ENCODE results near the gene CELF4. TPM values are rescaled to one million over a fixed set of nuclear protein-coding genes. Genes with fewer than 3 reads are reported as not detected.

Gene CELF4
- total RNA-seq, 1 donor from 2014 or later, result 0.22 TPM

DNA sequence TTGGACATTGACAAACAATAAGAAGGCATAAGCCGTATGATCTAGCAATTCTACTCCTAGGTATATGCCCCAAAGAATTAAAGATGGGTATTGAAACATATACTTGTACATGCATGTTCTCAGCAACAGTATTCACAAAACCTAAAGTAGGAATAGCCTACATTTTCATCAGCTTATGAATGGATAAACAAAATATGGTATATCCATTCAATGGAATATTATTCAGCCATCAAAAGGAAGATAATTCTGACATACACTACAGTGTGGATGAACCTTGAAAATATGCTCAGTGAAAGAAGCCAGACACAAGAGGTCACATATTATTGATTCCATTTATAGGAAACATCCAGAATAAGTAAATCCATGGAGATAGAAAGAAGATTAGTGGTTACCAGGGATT, 56.0 kb downstream of the CELF4 start:
- Mint-ChIP-seq H3K27me3 (ENCODE audit: low read depth) (peaks cover 32% of the 10 kb centered on the region), H3K36me3 (ENCODE audit: low read depth) (peaks cover 2% of the 10 kb centered on the region)
- TF ChIP-seq, protein P1, sequence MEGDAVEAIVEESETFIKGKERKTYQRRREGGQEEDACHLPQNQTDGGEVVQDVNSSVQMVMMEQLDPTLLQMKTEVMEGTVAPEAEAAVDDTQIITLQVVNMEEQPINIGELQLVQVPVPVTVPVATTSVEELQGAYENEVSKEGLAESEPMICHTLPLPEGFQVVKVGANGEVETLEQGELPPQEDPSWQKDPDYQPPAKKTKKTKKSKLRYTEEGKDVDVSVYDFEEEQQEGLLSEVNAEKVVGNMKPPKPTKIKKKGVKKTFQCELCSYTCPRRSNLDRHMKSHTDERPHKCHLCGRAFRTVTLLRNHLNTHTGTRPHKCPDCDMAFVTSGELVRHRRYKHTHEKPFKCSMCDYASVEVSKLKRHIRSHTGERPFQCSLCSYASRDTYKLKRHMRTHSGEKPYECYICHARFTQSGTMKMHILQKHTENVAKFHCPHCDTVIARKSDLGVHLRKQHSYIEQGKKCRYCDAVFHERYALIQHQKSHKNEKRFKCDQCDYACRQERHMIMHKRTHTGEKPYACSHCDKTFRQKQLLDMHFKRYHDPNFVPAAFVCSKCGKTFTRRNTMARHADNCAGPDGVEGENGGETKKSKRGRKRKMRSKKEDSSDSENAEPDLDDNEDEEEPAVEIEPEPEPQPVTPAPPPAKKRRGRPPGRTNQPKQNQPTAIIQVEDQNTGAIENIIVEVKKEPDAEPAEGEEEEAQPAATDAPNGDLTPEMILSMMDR (IDR thresholded peaks at IDR 0.05), result no peak

DNA sequence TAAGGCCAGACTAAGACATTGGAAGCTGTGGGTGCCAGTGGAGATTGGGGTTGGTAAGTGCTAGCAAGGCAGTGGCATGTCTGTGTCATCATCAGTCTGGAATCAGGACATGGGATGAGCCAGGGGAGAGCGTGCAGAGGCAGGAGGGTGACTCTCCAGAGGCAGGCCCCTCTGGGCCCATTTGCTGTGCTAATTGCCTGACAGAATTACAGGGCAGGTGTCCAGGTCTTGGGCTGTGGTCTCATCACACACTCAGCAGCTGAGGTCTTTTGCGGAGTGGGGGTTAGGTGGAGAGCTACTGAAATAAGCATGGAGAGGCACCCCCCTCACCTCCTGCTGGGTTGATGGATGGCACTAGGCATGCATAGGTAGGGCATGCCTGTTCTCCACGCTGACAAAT, 57.4 kb downstream of the CELF4 start:
- DNase-seq (ENCODE audit: low spot score), result no peak
- Mint-ChIP-seq H3K27ac (ENCODE audit: unreplicated experiment) (no peak overlapping the region), H3K4me3 (ENCODE audit: unreplicated experiment) (no peak overlapping the region), H3K36me3 (ENCODE audit: low read depth) (peaks cover 2% of the 10 kb centered on the region), H3K9me3 (ENCODE audit: low read depth) (peaks cover 25% of the 10 kb centered on the region), H3K27me3 (ENCODE audit: low read depth) (peaks cover 21% of the 10 kb centered on the region), H3K4me1 (ENCODE audit: low read depth) (no peaks in the 10 kb centered on the region)
- TF ChIP-seq, protein P1 (IDR thresholded peaks at IDR 0.05), result no peak

More for the DNA sequence above, 56.0 kb downstream of the CELF4 start:
- peaks cover 25% of the 10 kb centered on the region for H3K9me3 Mint-ChIP-seq (ENCODE audit: low read depth)
- no peak overlapping the region for H3K27ac Mint-ChIP-seq (ENCODE audit: unreplicated experiment)
- no peak for DNase-seq (ENCODE audit: low spot score)
- no peak overlapping the region for H3K4me3 Mint-ChIP-seq (ENCODE audit: unreplicated experiment)
- no peaks in the 10 kb centered on the region for H3K4me1 Mint-ChIP-seq (ENCODE audit: low read depth)

DNA sequence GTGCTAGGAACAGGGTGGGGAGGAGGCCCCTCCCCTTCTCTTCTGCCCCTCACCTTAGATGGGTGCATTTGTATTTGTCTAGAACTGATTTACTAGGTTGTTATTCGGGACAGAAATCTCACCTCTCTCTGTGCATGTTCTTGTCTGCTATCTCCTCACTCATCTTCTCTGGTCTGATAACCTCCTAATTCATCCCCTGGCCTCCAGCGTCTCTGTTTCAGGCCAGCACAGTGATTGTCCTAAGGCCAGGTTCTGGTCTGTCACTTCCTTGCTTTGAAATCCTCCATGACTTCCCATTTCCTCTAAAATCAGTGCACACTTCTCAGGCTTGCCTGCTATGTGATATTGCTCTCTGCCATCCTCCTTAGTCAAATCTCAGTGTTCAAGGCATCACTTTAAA, 58.4 kb downstream of the CELF4 start:
- H3K27me3 Mint-ChIP-seq (ENCODE audit: low read depth), result peaks cover 20% of the 10 kb centered on the region
- TF ChIP-seq, protein P1 (IDR thresholded peaks at IDR 0.05), result no peak
- DNase-seq (ENCODE audit: low spot score), result no peak
- no peaks in the 10 kb centered on the region for H3K4me1 Mint-ChIP-seq (ENCODE audit: low read depth)
- H3K27ac Mint-ChIP-seq (ENCODE audit: unreplicated experiment), result no peak overlapping the region
- peaks cover 25% of the 10 kb centered on the region for H3K9me3 Mint-ChIP-seq (ENCODE audit: low read depth)
- no peak overlapping the region for H3K4me3 Mint-ChIP-seq (ENCODE audit: unreplicated experiment)
- no peaks in the 10 kb centered on the region for H3K36me3 Mint-ChIP-seq (ENCODE audit: low read depth)

DNA sequence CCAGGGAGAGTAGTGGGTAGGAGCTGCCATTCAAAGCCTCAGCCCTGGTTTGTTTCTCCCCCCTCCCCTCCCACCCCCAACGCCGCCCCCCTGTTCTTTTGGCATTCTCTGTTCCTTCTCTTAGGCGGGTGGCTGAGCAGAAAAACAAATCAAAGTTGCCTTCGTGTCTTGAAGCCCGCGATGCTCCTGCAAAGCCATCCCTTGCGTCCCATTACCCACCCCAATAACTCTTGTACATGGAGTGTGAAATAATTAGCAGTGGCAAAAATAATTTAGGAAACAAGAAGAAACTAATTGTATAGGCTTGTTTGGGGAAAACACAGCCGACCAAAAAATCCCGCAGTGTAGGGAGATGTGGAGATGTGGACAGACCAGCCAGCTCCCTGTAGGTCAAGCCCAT, 59.6 kb downstream of the CELF4 start:
- H3K27me3 Mint-ChIP-seq (ENCODE audit: low read depth), result peaks cover 23% of the 10 kb centered on the region
- no peak overlapping the region for H3K4me3 Mint-ChIP-seq (ENCODE audit: unreplicated experiment)
- TF ChIP-seq, protein P1 (IDR thresholded peaks at IDR 0.05), result no peak
- no peak overlapping the region for H3K27ac Mint-ChIP-seq (ENCODE audit: unreplicated experiment)
- DNase-seq (ENCODE audit: low spot score), result no peak
- H3K9me3 Mint-ChIP-seq (ENCODE audit: low read depth), result peaks cover 18% of the 10 kb centered on the region
- H3K36me3 Mint-ChIP-seq (ENCODE audit: low read depth), result no peaks in the 10 kb centered on the region
- no peaks in the 10 kb centered on the region for H3K4me1 Mint-ChIP-seq (ENCODE audit: low read depth)

DNA sequence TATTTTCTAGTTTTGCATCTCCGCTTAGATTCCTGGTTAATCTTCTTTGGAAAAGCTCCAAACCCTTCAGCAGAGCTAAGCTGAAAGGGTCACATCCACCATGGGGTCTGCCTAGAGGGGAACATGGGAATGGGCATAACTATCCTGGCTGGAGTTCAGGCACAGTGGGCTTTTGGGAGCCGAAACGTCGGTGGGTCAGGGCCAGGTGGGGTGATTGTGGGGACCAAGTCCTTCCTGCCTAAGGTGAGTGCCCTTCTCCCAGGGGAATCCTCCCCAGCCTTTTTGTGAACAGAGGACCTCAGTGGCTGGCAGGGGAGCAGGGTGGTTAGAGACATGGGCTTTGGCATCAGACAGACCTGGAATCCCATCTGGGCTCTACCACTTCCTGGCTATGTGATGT, 60.3 kb downstream of the CELF4 start:
- H3K4me1 Mint-ChIP-seq (ENCODE audit: low read depth), result no peaks in the 10 kb centered on the region
- no peak for DNase-seq (ENCODE audit: low spot score)
- TF ChIP-seq, protein P1 (IDR thresholded peaks at IDR 0.05), result no peak
- peaks cover 12% of the 10 kb centered on the region for H3K9me3 Mint-ChIP-seq (ENCODE audit: low read depth)
- H3K4me3 Mint-ChIP-seq (ENCODE audit: unreplicated experiment), result no peak overlapping the region
- no peak overlapping the region for H3K27ac Mint-ChIP-seq (ENCODE audit: unreplicated experiment)
- H3K36me3 Mint-ChIP-seq (ENCODE audit: low read depth), result no peaks in the 10 kb centered on the region
- H3K27me3 Mint-ChIP-seq (ENCODE audit: low read depth), result peaks cover 23% of the 10 kb centered on the region

Data from chondrocyte (in vitro differentiated cells).